Stimulated activated CD4-positive, alpha-beta T cell treated with anti-CD3 and anti-CD28 coated beads, Interleukin-12 subunit alpha, Interleukin-12 subunit beta, amount 100 ng/mL, for 48 hours (primary cell): Measurements from ENCODE around the gene FAU.

ENCODE experiments used
- DNase-seq, 3 donors: peaks; one replicate each; pipeline ENCODE4 v3.0.0-alpha.2; 2020; ENCODE audit warnings: low read depth in 2 of 3, low spot score in 1 of 3

Gene FAU

GRCh38 chr11:65136515-65137096, 14.7 kb upstream of the FAU start:
- no peak for DNase-seq

DNA sequence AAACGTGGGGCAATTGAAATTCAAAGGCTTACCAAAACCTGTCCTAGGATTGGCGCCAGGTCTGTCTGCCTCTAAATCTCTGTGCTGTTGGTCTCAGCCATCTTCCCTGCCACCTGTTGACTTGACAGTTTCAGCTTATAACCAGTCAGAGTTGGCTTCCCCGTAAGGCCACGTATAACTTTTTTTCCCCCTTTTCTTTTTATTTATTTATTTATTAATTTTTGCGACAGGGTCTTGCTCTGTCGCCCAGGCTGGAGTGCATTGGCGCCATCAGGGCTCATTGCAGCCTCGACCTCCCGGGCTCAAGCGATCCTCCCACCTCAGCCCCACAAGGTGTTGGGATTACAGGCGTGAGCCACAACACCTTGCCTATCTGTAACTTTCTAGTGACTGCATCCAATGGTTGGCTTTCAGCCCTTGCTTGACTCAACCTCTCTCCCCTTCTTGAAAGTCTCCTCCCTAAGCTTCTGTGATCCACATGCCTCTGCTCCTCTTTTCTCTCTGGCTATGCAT, 13.8 kb upstream of the FAU start:
- DNase-seq: no peak

GRCh38 chr11:65134952-65135632, 13.2 kb upstream of the FAU start:
- DNase-seq: peak; percentile 74 to 79 (median 74)

DNA sequence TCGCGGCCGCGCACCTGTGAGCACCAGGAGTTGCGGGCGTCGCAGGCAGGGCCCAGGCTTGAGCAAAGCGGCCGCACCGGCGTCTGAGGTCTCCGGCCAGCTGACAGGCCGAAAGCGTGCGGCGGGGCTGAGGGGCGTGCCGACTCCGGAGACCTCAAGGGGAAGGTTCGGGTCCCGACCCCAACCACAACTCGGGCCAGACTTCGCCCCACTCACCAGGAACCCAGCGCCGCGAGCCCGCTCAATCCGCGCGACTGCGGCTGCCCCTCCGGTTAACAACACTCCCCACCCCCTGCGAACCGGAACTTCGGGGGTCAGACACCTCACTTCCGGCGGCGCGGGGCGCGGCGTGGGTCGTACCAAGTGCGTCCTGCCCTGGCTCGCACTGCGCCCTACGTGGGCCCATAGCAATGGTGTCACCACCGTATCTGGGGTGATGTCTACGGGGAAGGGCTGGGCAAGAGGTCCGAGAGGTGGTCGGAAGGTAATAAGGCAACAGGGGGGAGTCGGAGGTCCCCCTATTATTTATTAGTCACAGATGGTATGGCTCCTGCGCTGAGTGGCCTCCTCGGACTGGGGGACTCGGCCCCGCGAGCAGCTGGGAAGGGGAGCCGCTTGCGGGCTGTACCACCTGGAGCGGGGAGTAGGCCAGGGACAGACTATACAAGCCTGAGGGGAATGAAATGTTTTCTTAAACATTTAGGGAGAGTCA, 12.5 kb upstream of the FAU start, which contains the start of gene SYVN1:
Gene SYVN1 (minus strand): TSS at position 280 of the 712 bp plus-strand sequence. CDS start 918 bp downstream, outside the sequence.
- DNase-seq: peak; percentile 82 to 90 (median 84)

- DNase-seq: no peak
Observed at GRCh38 chr11:65133724-65134123, 11.8 kb upstream of the FAU start.

- DNase-seq: peak in 1 of 3 donors; percentile 61
Observed at GRCh38 chr11:65132988-65133700, 11.2 kb upstream of the FAU start.

GRCh38 chr11:65132238-65132987, 10.5 kb upstream of the FAU start:
- no peak for DNase-seq

GRCh38 chr11:65131895-65132237, 9.9 kb upstream of the FAU start:
- no peak for DNase-seq

DNA sequence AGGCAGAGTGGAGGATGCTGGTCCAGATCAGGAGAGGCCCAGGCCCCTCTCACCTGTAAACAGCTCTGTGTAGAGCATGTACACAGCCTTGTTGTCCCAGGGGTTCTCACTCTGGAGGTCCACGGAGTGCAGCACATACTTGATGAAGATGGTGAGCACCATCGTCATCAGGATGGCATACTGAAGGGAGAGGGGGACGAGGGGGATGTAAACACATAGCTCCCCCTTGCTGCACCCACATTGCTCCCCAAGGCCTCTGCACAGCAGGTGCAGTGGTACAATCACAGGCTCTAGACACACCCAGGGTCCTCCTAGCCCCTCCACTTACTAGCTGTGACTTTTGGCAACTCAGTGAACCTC, 9.5 kb upstream of the FAU start:
- DNase-seq: no peak

- DNase-seq: no peak
Observed at GRCh38 chr11:65130631-65131416, 8.9 kb upstream of the FAU start.

- no peak for DNase-seq
Observed at GRCh38 chr11:65129649-65130441, 7.9 kb upstream of the FAU start.

DNA sequence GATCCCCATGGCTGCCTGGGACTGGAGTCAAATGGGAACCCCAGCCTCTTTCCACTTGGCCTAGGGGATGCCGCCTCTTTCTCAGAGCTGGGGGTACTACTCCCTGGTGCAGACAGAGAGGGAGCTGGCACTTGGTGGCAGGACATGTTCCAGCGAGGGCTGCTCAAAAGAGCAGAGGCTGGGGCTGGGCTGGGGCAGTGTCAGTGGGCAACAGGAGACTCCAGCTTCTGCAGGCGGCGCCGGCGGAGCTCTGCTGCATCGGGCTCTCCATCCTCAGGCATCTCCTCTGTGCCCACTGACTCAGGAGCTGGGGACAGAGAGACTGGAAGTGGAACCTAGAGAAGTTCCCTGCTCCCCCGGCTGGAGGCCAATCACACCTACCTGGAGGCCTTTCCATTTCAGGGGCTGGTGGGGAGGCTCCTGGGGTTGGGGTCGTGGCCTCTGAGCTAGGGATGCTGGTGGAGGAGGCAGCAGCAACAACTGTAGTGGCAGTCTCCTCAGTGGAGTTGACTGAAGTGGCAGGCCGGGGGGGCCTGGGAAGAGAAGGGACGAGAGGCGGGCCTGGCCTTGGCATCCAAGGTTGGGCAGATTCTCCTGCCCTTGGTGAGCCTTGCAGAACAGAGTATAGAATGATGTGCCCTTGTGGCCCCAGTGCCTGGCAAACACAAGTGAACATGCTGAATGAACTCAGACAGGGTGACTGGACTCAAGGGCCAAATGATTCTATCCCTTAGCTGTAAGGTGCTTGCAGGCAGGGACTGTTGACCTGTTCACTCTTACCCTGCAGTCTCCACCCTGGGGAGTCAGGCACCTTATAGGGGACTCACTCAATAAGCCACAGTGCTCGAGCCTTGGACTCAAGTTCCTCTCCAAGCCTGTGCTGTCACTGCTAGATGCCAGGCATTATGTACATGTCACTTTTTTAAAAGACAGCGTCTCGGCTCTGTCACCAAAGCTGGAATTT, 6.5 kb upstream of the FAU start:
- DNase-seq: no peak

GRCh38 chr11:65127473-65128181, 5.7 kb upstream of the FAU start:
- no peak for DNase-seq

DNA sequence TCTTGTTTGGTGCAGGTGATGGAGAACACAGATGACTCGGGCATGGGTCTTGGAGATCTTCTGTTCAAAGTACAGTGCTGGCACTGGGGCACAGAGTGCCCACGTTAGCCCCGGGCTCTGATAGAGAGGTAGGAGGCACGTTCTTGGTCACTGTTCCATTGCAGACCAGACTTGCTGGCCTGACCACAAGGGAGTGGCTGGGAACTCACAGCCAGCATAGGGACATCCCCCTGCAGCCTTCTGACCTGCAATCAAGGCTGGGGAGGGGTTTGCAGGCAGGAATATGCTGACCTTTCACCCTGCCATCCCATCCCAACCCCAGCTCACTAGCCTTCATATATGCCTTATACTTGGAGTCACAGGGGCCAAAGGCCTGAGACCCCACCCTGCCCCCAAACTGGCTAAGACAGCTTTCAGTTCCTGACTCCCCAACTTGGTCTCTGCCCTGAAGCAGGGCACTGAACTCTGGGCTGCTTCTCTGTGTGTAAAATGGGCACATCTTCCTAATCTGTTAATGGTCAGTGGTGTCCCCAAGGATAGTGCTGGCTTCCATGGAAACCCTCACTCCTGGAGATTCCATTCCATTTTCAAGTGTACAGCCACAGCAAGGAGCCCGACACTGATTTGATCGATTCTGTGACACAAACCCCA, 4.8 kb upstream of the FAU start:
- no peak for DNase-seq

GRCh38 chr11:65125197-65126056, 3.5 kb upstream of the FAU start:
- no peak for DNase-seq
